ENCODE measurements around the gene RGPD3.
"Not testable (repeated sequence)": the region's sequence is repeated elsewhere in the genome, so short reads cannot be mapped to it uniquely, and the experiment has no call there.

RGPD3 gene

DNA sequence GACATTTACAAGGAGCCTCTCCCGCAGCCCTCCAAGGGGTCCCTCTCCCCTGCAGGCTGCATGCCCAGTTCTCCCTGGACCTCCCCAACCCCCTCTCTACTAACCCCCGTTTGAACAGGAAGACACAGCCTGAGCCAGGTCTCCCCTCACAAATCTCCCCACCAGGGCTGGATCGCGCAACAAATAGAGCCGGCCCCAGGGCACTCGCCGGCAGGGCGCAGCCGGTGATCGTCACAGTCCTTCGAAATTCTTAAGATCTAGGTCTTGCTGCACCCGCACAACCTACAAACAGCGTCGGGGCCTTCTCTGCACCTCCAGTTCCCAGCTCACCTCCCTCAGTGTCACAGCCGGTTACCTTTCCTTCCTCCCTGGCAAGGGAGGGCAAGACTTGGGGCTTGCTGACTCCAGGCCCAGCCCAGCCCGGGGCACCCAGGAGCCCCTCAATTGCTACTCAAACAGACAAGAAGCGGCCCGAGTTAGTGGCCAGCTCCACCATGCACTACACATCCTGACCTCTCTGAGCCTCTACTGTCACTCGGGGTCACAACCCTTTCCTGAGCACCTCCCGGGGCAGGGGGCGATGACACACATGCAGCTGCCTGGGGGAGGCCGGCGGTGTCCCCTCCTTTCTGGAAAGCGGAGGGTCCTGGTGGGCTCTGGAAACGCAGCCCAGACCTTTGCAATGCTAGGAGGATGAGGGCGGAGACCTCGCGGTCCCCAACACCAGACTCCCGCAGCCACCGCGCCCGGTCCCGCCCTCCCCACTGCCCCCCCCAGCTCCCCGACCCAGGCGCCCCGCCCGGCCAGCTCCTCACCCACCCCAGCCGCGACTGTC is 18.6 kb upstream of the RGPD3 start, which contains the start of gene CD8B2:
CD8B2 (plus strand) TSS at position 814 of the 835 bp plus-strand sequence. CDS start 63 bp downstream, outside the sequence.
- DNase-seq (ENCODE audit: low read depth, low spot score), result not testable (repeated sequence)

DNA sequence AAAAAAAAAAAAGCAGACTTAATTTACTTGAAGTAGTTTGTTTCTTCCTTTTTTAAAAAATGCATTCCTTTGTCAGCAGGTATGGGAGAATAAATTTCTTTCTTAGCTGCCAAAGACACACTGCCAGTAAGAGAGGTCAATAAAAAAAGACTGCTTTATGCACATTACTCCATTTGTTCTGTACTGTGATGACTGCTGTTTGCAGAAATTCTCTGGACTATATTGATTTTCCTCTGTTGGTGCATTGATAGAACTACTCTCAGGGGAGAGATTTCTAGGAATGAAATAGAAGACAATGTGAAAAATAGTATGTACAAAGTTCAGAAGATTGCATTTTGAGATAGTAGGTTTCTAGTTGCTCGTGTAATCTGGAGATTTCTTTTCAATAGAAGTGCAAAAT is 11.3 kb upstream of the RGPD3 start:
- DNase-seq (ENCODE audit: low read depth, low spot score), result not testable (repeated sequence)

DNA sequence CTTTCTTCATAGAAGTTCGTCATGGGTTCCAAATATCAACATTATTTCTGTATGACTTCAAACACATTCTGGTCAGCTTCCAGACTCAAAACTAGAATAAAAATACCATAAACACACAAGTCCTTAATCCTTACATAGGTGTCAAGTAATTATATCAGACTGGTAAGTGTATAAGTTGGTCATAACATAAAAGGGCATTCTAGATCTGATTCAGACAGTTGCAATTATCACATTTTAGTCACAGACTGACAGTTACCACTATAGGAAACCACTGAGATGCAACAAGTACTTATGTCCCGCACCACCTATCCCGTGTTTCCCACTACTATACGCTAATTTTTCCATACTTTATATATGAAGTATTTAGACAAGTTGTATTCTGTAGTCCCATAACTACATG is 9.4 kb upstream of the RGPD3 start:
- DNase-seq (ENCODE audit: low read depth, low spot score), result not testable (repeated sequence)

DNA sequence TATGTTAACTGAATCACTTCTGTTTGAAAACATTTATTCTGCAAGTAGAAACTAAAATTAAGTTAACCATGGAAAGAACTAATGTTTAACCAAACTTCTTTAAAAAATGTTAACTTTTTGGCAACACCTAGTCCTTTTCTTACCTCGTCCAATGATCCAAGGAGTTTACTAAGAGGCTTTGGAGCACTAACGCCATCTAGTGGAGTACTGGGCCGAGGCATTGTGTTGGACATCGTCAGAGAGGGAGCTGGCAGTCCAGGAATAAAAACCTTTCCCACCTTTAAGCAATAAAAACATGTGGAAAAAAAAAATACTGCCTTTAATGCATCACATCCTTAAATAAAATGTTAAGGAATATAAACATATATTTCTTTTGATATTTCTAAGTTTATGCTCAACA is 2.4 kb upstream of the RGPD3 start:
- DNase-seq (ENCODE audit: low read depth, low spot score), result not testable (repeated sequence)

DNA sequence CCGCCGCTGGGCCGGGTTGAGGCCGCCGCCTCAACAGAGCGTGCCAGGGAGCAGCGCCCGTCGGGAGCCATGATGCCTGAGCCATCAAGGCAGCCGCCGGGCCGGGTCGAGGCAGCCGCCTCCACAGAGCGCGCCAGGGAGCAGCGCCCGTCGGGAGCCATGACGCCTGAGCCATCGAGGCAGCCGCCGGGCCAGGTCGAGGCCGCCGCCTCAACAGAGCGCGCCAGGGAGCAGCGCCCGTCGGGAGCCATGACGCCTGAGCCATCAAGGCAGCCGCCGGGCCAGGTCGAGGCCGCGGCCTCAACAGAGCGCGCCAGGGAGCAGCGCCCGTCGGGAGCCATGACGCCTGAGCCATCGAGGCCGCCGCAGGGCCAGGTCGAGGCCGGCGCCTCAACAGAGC is 697 bp downstream of the RGPD3 start:
- not testable (repeated sequence) for DNase-seq (ENCODE audit: low read depth, low spot score)

DNA sequence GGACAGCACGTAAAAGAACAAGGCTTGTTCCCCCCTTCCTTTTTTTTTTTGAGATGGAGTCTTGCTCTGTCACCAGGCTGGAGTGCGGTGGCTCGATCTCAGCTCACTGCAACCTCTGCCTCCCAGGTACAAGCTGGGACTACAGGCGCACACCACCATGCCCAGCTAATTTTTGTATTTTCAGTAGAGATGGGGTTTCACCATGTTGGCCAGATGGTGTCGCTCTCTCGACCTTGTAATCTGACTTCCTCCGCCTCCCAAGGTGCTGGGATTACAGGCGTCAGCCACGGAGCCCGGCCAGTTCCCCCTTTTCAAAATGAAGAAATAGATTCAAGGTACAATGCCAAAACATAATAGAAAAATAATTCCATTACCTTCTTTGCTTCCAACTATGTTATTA is 6.3 kb downstream of the RGPD3 start:
- DNase-seq (ENCODE audit: low read depth, low spot score), result not testable (repeated sequence)

DNA sequence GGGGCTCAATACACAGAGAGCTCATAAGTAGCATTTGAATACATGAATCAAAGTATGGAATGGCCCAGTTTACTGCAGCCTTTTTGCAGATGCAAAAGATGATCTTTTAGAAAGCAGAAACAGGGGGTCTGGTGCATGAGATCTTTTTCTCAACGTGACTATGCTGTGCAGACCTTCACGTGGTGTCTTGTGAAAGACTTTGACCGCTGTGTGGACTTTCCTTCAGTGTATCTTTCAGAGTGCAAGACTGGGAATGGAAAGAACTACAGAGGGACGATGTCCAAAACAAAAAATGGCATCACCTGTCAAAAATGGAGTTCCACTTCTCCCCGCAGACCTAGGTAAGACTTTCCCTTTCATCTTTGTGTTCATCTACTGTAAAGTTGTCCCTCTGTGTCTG is 77.5 kb downstream of the RGPD3 start:
- DNase-seq (ENCODE audit: low read depth, low spot score), result not testable (repeated sequence)

DNA sequence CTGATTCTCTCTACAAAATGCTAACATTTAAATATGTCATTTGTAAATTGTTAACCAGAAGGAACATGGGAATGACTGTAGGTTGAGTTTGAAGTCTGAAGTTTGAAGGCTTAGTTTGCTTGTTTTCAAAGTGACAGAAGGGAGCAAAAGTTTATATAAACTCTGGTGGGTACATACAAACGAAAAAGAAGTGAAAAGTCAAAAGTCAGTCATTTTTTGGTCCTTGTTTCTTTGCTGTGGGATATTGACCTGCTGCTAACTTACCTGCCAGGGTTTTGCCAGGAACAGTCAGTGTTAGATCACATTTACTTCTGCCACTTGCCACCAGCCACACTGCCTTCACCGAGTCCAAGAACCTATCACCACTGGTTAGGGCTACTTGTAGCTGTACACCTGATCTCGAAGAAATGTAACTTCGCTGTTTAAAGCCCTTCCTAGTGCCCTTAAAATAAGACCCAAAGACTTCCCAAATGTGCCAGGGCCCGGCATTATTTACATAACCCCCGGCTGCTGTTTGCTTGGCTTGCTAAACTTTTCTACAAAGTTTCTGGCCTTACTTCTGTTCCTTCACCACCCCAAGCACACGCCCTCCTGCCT is 79.3 kb downstream of the RGPD3 start:
- not testable (repeated sequence) for DNase-seq (ENCODE audit: low read depth, low spot score)

DNA sequence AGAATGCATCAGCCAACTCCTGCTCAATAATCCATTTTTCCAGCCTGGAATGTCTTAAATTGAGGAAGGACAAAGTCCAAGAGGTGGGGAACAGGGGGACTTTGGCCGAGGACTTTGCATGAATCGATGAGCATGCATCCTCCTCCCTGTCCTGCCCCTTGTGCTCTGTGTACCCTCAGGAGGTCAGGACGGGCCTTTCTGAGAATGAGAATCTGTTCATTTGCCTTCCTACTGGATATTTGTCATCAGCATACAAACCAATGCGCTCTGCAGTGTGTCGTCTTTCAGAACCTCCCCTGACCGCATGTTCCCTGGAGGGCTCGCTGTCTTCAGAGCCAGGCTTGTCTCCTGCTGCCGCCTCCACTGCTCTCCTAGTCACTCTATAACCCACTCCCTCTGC is 83.7 kb downstream of the RGPD3 start:
- not testable (repeated sequence) for DNase-seq (ENCODE audit: low read depth, low spot score)

DNA sequence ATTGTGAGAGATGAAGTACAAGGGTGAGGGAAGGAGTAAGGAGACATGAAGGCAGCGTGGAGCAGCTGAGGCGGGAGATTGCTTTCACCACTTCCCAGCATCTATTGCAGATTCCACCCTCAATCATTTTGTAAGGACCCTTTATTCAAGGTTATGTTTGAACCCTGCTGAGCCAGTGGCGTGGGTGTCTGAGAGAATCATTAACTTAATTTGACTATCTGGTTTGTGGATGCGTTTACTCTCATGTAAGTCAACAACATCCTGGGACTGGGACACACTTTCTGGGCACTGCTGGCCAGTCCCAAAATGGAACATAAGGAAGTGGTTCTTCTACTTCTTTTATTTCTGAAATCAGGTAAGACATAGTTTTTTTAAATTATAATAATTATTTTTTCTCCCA is 86.3 kb downstream of the RGPD3 start:
- not testable (repeated sequence) for DNase-seq (ENCODE audit: low read depth, low spot score)

DNA sequence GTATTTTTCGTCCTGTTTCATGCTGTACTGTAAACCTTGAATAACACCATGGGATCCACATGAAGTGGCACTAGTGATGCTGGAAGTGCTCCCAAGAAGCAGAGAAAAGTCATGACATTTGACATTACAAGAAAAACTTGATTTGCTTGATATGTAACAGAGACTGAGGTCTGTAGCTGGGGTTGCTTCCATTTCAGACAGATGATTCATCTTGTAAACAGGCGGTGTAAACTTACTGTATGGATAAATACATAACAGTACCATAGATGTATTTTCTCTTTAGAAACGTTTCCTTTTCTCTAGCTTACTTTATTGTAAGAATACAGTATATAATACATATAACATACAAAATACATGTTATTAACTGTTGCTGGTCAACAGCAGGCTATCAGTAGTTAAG is 88.6 kb downstream of the RGPD3 start:
- DNase-seq (ENCODE audit: low read depth, low spot score), result not testable (repeated sequence)

DNA sequence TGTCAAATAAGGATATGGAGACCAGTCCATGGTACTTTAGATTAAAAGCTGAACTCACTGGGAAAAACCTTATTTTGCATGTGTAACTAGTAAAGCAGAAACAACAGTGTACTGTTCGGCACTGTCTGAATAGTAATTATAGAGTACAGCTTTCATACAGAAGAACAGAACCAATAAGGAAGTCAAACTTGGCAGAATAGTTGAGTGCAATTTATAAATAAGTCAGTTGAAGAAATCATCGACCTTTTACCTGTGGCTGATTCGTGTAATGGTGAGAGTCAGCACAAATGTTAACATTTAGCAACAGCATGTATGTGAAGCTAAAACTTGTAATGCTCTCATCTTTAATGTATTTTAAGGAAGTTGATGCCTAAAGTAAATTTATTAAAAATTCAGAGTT is 99.0 kb downstream of the RGPD3 start:
- not testable (repeated sequence) for DNase-seq (ENCODE audit: low read depth, low spot score)

DNA sequence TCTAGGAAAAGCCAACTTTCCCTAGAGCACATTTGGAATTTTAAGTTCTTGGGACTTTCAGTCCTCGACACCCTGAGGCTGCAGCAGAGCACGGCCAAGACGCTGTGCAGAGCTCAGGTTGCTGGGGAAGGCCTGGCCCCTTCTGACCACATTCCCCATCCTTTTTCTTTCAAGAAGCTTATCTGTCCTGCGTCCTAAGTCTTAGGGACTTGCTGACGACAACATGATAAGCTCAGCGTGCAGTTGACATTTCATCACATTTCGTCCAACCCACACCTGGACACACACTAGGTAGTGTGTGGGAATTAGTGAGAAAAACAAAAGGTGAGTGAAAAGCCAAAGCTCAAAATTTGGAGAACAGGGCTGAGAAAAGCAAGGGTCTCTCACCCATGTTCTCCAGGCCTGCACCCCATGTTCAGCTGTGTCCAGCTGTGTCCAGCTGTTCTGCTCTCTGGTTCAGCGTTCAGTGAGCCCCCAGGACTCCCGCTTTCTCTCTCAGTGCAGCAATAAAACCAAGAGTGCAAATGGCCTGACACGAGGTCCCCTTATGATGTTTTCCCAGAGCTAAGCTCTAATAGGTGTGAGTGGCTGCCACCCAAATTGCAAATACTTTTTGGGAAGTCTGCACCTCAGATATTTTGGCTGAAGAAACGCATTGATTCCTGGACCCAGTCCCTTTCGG is 101.9 kb downstream of the RGPD3 start:
- no peak for DNase-seq (ENCODE audit: low read depth, low spot score)

DNA sequence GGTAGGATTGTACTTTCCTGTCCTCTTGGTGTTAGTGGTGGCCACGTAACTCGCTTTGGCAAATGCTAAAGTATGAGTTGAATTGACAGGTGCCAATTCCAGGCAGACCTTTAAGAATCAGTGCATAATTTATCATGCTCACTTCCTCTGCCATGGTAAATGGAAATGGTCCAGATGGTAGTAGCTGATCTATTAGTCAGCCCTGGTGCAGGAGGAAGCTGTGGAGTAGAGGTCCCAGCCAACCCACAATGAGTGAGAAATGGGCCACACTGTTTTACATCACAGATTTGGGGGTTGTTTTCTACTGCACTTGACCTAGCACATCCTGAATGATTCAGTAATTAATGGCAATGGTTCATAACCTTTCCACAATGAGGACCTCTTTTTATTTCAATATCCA is 104.4 kb downstream of the RGPD3 start:
- DNase-seq (ENCODE audit: low read depth, low spot score), result no peak

DNA sequence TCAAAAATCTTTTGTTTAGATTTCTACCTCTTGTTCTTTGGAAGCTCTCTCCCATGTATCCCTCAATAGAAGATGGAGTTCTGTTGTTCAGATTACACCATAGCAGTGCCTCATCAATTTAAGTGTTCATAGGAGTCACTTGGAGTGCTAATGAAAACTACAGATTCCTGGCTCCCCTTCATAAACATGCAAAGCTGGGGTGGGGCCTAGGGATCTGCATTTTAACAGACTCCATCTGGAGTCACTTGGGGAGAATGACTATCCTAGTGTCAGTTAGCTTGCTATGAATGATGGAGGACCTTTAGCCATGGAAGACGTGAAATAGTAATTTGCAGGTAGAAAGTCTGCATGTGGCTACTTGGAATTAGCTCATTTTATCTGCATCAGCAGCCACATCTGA is 105.4 kb downstream of the RGPD3 start:
- no peak for DNase-seq (ENCODE audit: low read depth, low spot score)

DNA sequence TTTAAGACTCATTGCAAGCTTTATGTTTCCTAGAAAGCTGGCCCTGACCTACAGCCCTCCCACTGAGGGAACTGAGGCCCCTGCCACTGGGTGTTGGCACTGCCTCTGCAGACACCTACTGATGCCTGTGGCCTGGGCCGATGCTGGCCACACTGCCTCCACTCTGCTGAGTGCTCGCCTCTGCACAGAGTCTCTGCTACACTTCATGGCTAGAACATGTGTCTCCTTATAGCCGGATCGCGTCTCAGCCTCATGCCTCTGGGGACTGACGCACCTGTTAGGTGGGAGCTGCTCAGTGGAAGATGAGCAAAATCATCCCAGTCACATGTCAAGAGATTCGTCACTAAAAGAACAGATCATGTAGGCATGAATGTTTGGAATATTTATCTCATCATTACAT is 108.7 kb downstream of the RGPD3 start:
- no peak for DNase-seq (ENCODE audit: low read depth, low spot score)

DNA sequence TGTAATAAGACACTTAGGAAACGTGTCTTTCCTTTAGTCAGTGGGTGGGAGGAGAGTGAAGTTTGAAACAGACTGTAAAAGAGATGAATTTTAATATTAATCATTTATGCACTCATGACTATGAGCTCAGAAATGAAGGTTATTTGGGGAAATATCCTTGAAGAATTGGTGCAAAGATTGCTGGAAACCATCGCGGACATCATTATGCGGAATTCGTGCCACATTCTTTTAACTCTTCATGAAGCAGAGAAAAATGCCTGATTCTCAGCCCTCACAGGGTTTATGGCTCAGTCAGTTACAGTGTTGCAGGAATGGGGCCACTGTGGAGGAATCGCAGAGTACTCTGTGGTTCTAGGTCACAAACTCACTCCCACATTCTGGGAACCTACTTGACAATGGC is 109.7 kb downstream of the RGPD3 start:
- DNase-seq (ENCODE audit: low read depth, low spot score), result no peak

DNA sequence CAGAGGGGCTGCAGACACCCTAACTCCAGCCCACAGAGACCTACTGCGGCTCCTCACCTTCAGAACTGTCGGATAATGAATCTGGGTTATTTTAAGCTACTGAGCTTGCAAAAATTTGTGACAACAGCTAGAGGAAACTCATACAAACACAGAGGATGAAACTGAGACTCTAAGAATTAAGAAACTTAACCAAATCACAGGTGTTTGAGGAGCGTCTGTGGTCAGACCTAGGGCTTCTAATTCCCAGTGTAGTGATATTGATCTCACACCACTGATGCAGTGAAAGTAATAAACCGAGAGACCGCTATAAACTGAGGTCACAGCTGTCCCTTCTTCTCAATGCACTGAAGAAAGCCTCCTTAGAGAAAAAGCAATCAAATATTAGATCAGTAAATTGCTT is 110.1 kb downstream of the RGPD3 start:
- DNase-seq (ENCODE audit: low read depth, low spot score), result no peak

DNA sequence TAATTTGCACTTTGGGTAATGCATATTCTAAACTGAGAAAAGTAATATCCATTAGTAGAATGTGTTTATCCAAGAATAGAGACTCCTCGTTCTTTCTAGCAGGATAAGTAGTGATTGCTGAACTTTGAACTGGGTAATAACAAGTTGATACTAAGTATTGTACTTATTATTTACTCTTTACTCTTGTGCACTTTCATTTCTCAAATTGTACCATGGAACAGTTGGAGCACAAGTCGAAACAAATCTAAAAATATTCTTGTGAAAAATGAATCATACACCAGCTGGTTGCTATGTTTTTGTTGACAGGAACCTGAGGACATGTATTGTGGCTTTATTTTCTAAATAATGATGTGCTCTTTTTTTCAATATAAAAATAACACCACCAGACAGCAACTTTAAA is 111.9 kb downstream of the RGPD3 start:
- no peak for DNase-seq (ENCODE audit: low read depth, low spot score)

DNA sequence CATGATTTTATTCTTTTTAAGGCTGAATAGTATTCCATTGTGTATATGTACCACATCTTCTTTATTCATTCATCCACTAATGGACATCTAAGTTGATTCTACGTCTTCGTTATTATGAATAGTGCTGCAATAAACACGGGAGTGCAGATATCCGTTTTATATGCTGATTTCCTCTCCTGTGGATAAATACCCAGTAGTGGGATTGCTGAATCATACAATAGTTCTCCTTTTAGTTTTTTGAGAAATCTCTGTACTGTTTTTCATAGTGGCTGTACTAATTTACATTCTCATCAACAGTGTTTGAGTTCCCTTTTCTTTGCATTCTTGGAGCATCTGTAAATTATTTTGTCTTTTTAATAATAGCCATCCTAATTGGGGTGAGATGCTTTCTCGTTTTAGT is 114.5 kb downstream of the RGPD3 start:
- DNase-seq (ENCODE audit: low read depth, low spot score), result no peak

DNA sequence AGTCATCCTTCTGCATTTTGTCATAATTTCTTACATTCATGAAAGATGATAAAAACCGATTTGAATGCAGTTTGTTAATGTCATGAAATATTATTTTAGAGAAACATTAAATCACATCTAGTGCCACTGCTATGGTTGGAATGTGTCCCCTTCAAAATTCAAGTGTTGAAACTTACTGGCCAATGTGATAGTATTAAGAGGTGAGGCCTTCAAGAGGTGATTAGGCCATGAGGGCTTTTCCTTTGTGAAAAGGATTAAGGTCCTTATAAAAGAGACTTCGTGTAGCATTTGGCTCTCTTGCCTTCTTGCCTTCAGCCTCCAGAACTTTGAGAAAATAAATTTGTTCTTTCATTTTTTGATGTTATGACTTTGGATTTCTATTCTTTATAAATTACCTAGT is 117.2 kb downstream of the RGPD3 start:
- DNase-seq (ENCODE audit: low read depth, low spot score), result no peak

DNA sequence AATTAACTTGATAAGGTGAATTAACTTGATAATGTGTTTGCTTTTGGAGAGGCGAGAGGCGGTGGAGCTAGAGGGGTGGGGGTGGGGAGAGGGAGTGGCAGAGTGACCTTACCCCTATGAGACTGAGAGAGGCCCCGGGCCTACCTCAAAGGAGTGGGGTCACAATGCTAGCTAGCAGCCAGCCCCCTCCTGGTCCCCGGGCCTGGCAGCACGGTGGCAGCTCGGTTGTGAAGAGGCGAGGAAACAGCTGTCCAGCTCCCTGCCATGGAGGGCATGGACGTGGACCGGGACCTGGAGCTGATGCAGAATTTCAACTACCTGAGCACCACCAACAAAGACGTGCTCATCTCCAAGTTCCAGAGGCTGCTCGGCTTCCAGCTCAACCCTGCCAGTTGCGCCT is 123.9 kb downstream of the RGPD3 start:
- no peak for DNase-seq (ENCODE audit: low read depth, low spot score)

DNA sequence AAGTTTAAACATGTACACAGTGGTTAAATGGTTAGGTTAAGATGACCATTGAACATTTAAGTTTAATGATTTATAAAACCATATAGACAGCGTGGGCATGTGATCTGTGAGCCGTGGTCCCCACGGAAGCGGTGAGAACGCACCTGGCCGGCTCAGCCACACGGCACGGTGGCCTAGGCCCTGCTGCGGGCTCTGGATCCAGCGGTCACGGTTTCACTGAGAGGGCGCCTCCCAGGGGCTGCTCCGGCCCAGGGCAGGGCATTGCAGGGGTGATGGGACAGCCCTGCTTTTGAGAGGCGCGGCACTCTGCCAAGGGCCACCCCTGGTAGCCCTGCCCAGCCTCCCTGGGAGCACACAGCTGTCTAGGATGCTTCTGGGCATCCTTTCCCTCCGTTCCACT is 124.9 kb downstream of the RGPD3 start:
- no peak for DNase-seq (ENCODE audit: low read depth, low spot score)
